GM04504 (cell line): ENCODE measurements around the gene KCNRG.
"Not testable (repeated sequence)": the region's sequence is repeated elsewhere in the genome, so short reads cannot be mapped to it uniquely, and the experiment has no call there.

ENCODE experiments used
- DNase-seq: peaks from one replicate; pipeline ENCODE4 v3.0.0-alpha.2; 2012; ENCODE audit warnings: low read depth

KCNRG gene

DNA sequence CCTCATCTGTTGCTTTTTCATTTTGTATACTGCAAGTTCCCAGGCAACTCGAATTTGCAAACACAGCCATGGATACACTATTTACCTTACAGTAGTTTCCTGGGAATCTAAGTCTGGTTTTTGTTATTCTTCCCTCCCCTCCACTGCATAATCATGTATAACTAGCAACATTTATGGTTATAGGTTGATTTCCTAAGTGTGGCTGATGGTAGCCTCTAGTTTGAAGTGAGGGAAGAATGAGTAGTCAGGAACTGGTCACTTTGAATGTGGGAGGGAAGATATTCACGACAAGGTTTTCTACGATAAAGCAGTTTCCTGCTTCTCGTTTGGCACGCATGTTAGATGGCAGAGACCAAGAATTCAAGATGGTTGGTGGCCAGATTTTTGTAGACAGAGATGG is at the start of gene KCNRG:
Gene KCNRG (plus strand): TSS at position 187 of the 400 bp plus-strand sequence. CDS start 50 bp downstream, at position 237.
- DNase-seq, result peak; percentile 17

- DNase-seq, result no peak
These were observed 47.8 kb upstream of the KCNRG start for GRCh38 chr13:49967456-49967855.

DNA sequence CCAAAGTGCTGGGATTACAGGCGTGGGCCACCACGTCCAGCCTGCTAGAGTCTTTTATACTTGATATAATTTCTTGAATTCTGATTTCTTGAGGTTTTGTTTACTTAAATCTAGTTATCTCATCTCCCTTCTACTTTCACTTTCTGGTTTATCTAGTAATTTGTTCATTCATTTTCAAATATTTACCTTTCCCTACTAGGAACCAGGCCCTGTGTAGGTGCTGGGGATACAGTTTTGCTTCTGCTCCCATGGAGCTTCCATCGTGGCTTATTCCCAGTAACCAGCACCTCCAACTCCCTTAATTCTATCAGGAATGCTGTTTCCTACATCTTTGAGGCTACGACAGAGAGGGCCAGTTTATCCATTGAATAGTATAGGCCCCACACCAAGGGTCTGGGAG is 42.5 kb upstream of the KCNRG start:
- no peak for DNase-seq

- no peak for DNase-seq
These were observed 39.4 kb upstream of the KCNRG start for GRCh38 chr13:49975826-49976225.

DNA sequence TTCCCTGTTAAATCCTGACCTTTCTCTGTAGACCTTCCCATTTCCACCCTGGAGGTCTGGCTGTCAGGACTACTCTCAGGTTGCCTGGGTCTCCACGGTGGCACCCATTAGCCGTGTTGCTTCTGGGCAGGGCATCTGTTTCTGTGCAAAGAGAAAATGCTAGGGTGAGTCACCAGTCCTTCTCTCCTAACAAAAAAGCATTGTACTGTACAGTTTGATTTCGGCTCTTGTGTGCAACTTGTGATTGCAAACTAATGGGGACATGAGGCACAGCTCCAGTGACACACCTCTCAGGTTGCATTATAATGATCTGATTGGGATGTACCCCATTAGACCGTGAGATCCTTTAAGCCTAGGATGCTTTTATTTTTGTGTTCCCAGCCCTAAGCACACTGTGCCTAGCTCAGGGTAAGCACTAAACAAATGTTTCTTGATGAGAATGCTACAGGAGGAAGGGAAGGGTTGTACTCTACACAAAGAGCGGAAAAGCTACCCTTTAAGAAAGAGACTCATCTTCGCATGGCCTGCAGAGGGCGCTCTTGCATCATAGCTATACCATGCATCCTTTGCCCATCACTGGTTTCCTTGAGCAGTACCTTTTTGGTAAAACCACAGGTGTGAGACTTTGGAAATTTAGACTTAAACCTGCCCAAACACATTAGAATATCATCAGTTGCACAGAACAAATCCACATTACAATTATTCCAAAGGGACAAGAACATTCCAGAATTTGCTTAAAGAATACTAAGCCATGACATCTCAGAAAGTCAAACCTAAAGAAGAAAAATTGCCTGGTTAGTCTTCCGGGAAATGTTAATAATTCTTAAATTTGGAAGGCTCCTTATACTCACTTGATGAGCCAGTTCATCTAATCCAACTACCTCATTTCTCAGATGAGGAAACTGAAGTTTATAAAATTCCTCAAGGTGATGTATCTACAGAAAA is 38.7 kb upstream of the KCNRG start:
- peak; percentile 28 for DNase-seq

DNA sequence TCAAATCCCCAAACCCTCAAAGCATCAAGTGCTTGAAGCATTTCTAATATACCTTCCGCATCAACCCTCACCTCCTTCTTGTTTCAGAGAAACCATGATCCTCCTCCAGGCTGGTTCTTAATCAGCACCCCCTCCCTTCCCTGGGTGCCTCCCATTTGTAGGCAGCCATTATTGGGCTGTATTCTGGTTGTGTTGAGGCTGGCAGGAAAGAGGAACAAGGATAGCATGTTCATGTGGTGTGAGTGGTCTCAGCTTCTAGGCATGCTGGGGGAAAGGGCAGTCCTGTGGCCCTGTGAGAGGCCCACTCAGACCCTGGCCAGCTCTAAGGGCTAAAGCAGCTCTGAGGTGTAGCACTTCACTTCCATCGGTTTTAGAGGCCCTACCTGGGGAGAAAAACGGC is 37.3 kb upstream of the KCNRG start:
- no peak for DNase-seq

DNA sequence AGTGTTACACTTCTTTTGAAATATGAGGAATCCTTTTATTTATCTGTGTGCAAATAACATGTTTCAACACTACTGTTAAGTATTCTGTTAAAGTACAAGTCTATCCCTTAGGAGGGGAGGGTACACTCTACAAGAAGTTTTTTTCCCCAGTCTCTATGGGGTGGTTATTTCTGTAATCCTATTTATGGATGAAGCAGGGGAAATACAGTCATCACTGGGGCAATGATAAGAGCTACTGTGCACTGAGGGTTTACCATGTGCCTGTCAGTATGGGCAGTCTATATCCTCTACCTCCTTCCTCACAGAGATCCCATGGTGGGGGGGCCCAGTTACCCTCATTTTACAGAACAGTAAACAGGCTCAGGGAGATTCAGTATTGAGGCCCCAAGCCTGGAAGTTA is 35.0 kb upstream of the KCNRG start:
- no peak for DNase-seq

DNA sequence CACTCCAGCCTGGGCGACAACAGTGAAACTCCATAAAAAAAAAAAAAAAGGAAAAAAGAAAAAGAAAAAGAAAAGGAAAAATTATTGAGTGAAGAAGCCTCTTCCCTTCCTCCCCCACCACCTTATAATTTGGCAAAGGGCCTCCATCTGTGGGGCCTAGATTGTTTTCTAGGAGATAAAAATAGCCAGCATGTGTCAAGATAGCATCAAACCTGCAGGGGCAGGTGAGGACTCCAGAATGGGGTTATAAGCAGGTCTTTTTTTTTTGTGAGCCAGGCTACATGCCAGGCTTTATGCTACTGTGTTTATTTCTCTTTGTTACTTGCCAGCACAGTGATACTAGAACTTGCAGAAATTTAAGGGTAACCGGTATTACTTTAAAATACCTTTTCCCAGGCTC is 30.1 kb upstream of the KCNRG start:
- no peak for DNase-seq

DNA sequence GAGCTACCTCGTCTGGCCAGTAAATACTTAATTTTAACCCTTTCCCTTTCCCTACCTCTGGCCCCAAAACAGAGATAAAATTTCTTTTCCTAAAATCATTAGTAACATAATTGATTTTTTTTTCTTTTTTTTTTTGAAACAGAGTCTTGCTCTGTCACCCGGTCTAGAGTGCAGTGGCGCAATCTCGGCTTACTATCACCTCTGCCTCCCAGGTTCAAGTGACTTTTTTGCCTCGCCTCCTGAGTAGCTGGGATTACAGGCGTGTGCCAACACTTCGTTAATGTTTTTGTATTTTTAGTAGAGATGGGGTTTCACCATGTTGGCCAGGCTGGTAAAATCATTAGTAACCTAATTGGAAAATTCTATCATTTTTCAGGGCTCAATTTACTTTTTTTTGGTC is 28.8 kb upstream of the KCNRG start:
- DNase-seq, result no peak

DNA sequence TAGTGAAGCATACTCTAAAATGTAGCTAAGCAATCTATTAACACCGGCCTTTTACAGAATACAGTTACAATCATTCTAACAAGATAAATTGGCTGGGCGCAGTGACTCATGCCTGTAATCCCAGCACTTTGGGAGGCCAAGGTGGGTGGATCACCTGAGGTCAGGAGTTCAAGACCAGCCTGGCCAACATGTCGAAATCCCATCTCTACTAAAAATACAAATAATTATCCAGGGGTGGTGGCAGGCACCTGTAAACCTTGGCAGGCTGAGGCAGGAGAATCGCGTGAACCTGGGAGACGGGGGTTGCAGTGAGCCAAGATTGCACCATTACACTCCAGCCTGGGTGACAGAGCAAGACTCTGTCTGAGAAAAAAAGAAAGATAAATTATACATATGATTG is 24.6 kb upstream of the KCNRG start:
- not testable (repeated sequence) for DNase-seq

- DNase-seq, result no peak
These were observed 22.1 kb upstream of the KCNRG start for GRCh38 chr13:49993111-49993510.

DNA sequence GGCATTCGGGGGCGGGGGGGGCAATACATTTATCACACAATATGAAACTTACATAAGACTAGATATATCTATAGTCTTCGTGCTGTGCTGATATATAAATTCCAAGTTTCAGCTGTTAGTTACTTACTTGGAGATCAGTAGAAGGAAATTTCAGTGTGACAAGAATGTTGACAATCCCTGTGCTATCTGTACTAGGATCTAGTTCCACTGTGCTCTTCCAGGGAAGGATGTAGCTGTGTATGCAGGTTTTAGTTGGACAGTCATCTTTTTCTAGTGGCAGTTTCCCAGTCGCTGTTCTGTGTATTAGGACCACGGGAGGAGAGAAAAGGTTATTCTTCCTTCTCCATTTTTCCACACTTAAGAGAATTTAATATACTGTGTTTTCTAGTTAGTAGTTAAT is 21.6 kb upstream of the KCNRG start:
- DNase-seq, result no peak

DNA sequence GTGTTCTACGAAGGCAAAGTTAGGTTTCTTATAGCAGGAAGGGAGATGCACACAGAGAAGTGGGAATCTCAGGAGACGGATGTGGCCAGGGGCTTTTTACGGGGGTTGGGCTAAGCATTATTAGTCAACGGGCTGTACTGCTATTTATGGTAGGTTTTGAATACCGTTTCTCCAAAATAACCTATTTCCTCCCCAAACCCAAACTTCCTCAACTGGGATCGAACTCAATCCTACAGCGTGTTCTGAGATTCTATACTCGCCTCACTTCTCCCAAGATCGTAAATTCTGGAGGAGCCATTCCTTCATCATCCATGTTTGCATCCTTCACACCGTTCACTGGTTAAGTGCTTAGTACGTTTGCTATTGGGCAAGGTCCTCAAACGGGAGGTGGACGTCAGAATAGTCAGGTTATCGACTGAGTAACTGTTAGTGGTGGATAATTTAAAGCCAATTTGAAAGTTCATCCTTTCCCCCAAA is 19.6 kb upstream of the KCNRG start:
- DNase-seq, result no peak

DNA sequence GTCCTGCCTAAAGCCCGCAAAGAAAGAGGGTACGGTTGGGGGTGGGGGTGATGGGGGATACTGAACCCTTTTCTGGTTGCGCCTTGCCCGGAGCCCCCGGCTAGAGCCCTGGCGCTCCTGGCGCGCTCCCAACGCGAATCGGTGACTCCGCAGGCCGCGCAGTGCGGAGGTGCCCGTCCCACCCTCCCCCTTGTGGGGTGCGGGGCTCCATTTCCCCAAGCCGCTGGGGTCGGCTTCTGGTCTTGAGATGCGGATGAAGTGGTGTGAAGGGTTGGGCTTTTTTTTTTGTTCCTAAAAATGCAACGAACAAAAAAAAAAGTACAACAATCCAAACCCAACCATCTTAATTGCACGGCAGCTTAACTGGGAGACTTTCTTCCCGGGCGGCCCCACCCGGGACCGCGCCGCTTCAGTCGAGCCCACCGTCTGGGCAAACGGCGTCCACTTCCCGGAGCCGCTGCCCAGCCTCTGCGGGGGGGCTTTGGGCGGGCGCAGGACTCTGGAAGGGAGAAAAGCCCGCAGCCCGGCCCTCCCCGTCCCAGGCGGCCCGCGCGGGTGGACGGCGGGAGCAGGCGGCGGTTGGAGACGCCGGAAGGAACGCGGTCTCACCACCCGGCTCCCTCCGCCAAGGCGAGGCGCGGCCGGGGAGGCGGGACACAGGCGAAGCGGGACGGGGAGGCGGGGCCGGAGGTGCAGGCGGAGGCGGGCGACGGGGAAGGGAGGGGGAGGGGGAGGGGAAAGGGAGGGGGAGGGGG is 18.9 kb upstream of the KCNRG start:
- DNase-seq, result peak; percentile 83

GRCh38 chr13:49996951-49997895 is 18.0 kb upstream of the KCNRG start, which contains the start of gene TRIM13:
TRIM13 (plus strand) TSS chr13:49997042; CDS start chr13:50011941, 14,899 bp downstream.
- DNase-seq, result peak; percentile 74

DNA sequence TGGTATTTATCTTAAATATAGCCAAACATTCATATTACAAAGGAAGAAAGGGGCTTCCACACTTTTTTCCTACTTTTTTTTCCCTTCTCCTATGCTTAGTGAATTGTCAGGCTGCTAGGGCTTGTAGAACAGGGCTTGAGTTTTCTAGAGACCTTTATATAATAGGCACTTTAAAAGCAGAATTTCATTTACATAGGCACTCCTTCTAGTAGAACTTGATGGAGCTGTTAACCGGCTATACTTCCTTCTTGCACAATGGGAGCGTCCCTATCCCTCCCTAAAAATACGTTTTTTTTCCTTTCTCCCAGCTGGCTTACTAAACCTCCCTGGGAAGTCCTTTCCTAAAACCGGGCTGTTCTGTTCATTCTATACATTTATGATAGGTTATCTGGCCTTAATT is 17.3 kb upstream of the KCNRG start:
- DNase-seq, result no peak

GRCh38 chr13:49998714-49999624 is 16.3 kb upstream of the KCNRG start:
- no peak for DNase-seq

GRCh38 chr13:50001287-50001686 is 14.0 kb upstream of the KCNRG start:
- DNase-seq, result no peak

GRCh38 chr13:50006426-50007135 is 8.7 kb upstream of the KCNRG start:
- DNase-seq, result no peak

- DNase-seq, result no peak
These were observed 3.8 kb upstream of the KCNRG start for GRCh38 chr13:50011461-50011860.
